MG63 (cell line): ENCODE measurements around the gene TFF1. TPM values are rescaled to one million over a fixed set of nuclear protein-coding genes. Genes with fewer than 3 reads are reported as not detected.

ENCODE experiments used
- total RNA-seq: library from RNA; depleted of rRNA; stranded (reverse); fragments of >200 nt; shearing (Covaris generic); gene quantifications from 2 replicates; pipeline ENCODE4 v1.2.3, GENCODE V29; 2014; ENCODE audit warnings: low replicate concordance; rRNA removed

The TFF1 gene
- total RNA-seq, 1 experiment from 2014 or later = not detected

Other genes starting within 250 kb of the TFF1 start
- 0.82 and 1.9 TPM in 2 replicates for gene ABCG1, start 147.4 kb downstream of the TFF1 start, total RNA-seq
- gene TFF3, start 51.1 kb downstream of the TFF1 start, total RNA-seq = not detected in 2 replicates
- not detected in 2 replicates for gene TFF2, start 15.5 kb downstream of the TFF1 start, total RNA-seq
- gene TMPRSS3, start 29.5 kb upstream of the TFF1 start, total RNA-seq = not detected in 2 replicates
- gene UBASH3A, start 37.4 kb upstream of the TFF1 start, total RNA-seq = not detected in 2 replicates
- not detected in 2 replicates for gene RSPH1, start 129.7 kb upstream of the TFF1 start, total RNA-seq
- 2.1 and 5.0 TPM in 2 replicates for gene SLC37A1, start 147.3 kb upstream of the TFF1 start, total RNA-seq